ENCODE measurements around the gene GPNMB. TPM values are rescaled to one million over a fixed set of nuclear protein-coding genes. Genes with fewer than 3 reads are reported as not detected.

GPNMB gene
- total and polyA plus RNA-seq, 2 of the 13 experiments (the other 11 are each of a cell fraction or from before 2014, with no cell fraction given), result 1.1 to 1.6 TPM

- Histone ChIP-seq H4K20me1 (ENCODE audit: insufficient read depth, low read length) (no peaks in the 10 kb centered on the region), H3K4me3 (replicated peaks in 1 of 3; ENCODE audit: insufficient read depth in 1 of 3, low read depth in 2 of 3, low read length in 3 of 3) (peak within 1 kb of the TSS; percentile 66 to 94 (median 93)), H3K27ac (ENCODE audit: extremely low read length, insufficient read depth, low read length) (peak within 1 kb of the TSS; percentile 89), H3K9me3 (ENCODE audit: low read length) (no peaks in the 10 kb centered on the region), H3K36me3 (replicated peaks in 1 of 2; ENCODE audit: control insufficient read depth in 1 of 2, insufficient read depth in 2 of 2, low read length in 2 of 2) (peaks cover 0 to 16% of the 10 kb centered on the region in 2 experiments; a peak in 2 of 5 replicates), H3K4me2 (ENCODE audit: low read depth, low read length) (peak within 1 kb of the TSS; percentile 92), H3K4me1 (ENCODE audit: insufficient read depth, low read length) (peaks cover 74% of the 10 kb centered on the region), H3K9ac (ENCODE audit: insufficient read depth, low read depth, low read length) (peak within 1 kb of the TSS; percentile 93), H2AFZ (ENCODE audit: low read length) (no peak within 1 kb of the TSS), H3K79me2 (ENCODE audit: insufficient read depth, low read length) (peaks cover 46% of the 10 kb centered on the region), H3K27me3 (ENCODE audit: control insufficient read depth in 1 of 2, insufficient read depth in 2 of 2, low read length in 2 of 2) (no peaks in the 10 kb centered on the region; a peak in 1 of 5 replicates)
- ChIA-PET POLR2A (interaction anchor here (0.7 to 3.5 kb wide), 21 partner anchors 8 to 233 kb away, joined by 3 to 33 read pairs (median 4); no protein-coding TSS in a partner anchor), CTCF (ENCODE audit: low intra/inter-chr PET ratio, low total read pairs) (no interaction called here)
- DNase-seq (ENCODE audit: low spot score) (peak; percentile 96), FAIRE-seq (peak; percentile 64), ATAC-seq (peak; percentile 86)
- intact Hi-C loops (cut with micrococcal nuclease; ENCODE audit: unreplicated experiment) (loop anchor here (1.0 to 5.0 kb wide), 2 partner anchors 22 to 38 kb away; no protein-coding TSS in a partner anchor), in situ Hi-C loops (cut with HindIII; ENCODE audit: extremely low pct_ligation_motif_present, low pct_unique_long_range_greater_than_20kb) (no loop called here)
- TSS peak; percentile 87 for BruUV-seq (replicated peaks)
- WGBS (ENCODE audit: low lambda C conversion rate), result 0% methylated on average over 5 of the region's 59 CpGs
- TF ChIP-seq TRAFD1 (CRISPR knock-in tag; IDR thresholded peaks at IDR 0.05; ENCODE audit: borderline replicate concordance) (no peak), ZBTB4 (CRISPR knock-in tag; IDR thresholded peaks at IDR 0.05; ENCODE audit: borderline replicate concordance) (no peak), ZNF205 (CRISPR knock-in tag; IDR thresholded peaks at IDR 0.05) (peak; percentile 36; the same call in 1 of the 2 replicates), NR1H2 (CRISPR knock-in tag; IDR thresholded peaks at IDR 0.05; ENCODE audit: borderline replicate concordance, low read depth) (no peak), MBNL3 (CRISPR knock-in tag; conservative IDR thresholded peaks at IDR 0.05) (no peak), PHF5A (CRISPR knock-in tag; IDR thresholded peaks at IDR 0.05; ENCODE audit: low read depth, unreplicated experiment) (no peak), TCF7L2 (IDR thresholded peaks at IDR 0.05; ENCODE audit: low read depth, low read length) (no peak), ZNF580 (CRISPR knock-in tag; IDR thresholded peaks at IDR 0.05; ENCODE audit: borderline replicate concordance, low read depth) (peak; percentile 86), PAF1 (CRISPR knock-in tag; IDR thresholded peaks at IDR 0.05) (no peak), ZBTB3 (CRISPR knock-in tag; IDR thresholded peaks at IDR 0.05; ENCODE audit: borderline replicate concordance, low read depth) (no peak), ATF1 (CRISPR knock-in tag; IDR thresholded peaks at IDR 0.05) (peak; percentile 90), HNRNPLL (IDR thresholded peaks at IDR 0.05; ENCODE audit: low read depth, low read length, poor library complexity, severe bottlenecking) (peak; percentile 84), ZFP36L2 (CRISPR knock-in tag; IDR thresholded peaks at IDR 0.05) (no peak), ZNF367 (CRISPR knock-in tag; IDR thresholded peaks at IDR 0.05; ENCODE audit: borderline replicate concordance) (no peak), HBP1 (CRISPR knock-in tag; IDR thresholded peaks at IDR 0.05; ENCODE audit: low read depth) (peak; percentile 48; the same call in 1 of the 2 replicates), NR2C2 (CRISPR knock-in tag; IDR thresholded peaks at IDR 0.05; ENCODE audit: borderline replicate concordance) (peak; percentile 99)
Observed at GRCh38 chr7:23298885-23299769, 52.6 kb downstream of the GPNMB start, which contains the start of gene MALSU1. Gene MALSU1, plus strand, starts transcription at chr7:23299339. Its CDS starts 14 bp downstream, at chr7:23299353.

All from HepG2 (cell line).